SH-SY5Y (cell line): ENCODE results near the gene PLOD1.

ENCODE experiments used
- GATA2 ChIP-seq: IDR thresholded peaks from 2 replicates; pipeline ENCODE4 v1.6.1; 2011; ENCODE audit warnings: mild to moderate bottlenecking, low read depth, low read length
- GATA3 ChIP-seq: IDR thresholded peaks from 2 replicates; pipeline ENCODE4 v1.6.1; 2011; ENCODE audit warnings: low read depth, mild to moderate bottlenecking, low read length, moderate library complexity

DNA sequence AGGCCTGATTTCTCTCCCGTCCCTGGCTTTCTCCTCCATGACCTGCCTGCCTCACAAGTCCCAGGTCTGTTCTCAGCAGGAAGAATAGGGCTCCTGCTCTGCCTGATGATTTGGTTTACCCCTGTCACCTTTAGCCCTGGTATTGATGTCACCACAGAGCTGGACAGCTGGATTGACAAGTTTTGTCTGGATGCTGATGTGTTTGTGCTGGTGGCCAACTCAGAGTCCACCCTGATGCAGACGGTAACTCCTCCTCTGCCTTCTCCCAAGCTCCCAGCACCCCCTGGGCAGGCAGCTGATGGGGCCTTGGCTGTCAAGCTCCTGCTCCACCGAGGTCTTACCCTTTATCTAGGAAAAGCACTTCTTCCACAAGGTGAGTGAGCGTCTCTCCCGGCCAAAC is 64.1 kb downstream of the PLOD1 start:
- TF ChIP-seq GATA2 (no peak), GATA3 (no peak)
